Common myeloid progenitor, CD34-positive (primary cell): ENCODE data around the gene LRTM1.

Source experiments
- CTCF ChIA-PET: fragments of 350-600 bp; sonication (Branson Sonifier 250); formaldehyde crosslinking; loops from one replicate; lab custom pipeline; 2021; ENCODE audit warnings: antibody characterized with exemption; lab: Charles Lee
- POLR2A ChIA-PET: fragments of 350-600 bp; sonication (Branson Sonifier 250); formaldehyde crosslinking; loops from one replicate; lab custom pipeline; 2021; ENCODE audit warnings: antibody characterized with exemption; lab: Charles Lee
- DNase-seq, 3 donors: peaks; one replicate each; pipeline versions ENCODE4 v3.0.0 to v3.0.0-alpha.2; 2013
- H3K27ac ChIP-seq, 2 experiments: 1 replicate in 1 of 2; 2 replicates in 1 of 2; pipeline ENCODE4 v1.7.0; 2013; ENCODE audit warnings: inconsistent platforms in 2 of 2, low read length in 2 of 2, mild to moderate bottlenecking in 2 of 2, low read depth in 1 of 2, moderate library complexity in 1 of 2; ENCODE audit not compliant: severe bottlenecking in 2 of 2, insufficient read depth in 1 of 2, poor library complexity in 1 of 2
- H3K27me3 ChIP-seq, 5 experiments: replicated peaks in 2 of 5; 1 replicate in 3 of 5; 2 replicates in 2 of 5; pipeline versions ENCODE4 v1.6.1 to v1.7.0; 2013; ENCODE audit warnings: low read length in 4 of 5, mild to moderate bottlenecking in 2 of 5, moderate library complexity in 2 of 5, inconsistent platforms in 1 of 5; ENCODE audit not compliant: insufficient read depth in 5 of 5, control insufficient read depth in 4 of 5
- H3K36me3 ChIP-seq, 4 experiments: 1 replicate in 2 of 4; 2 replicates in 2 of 4; pipeline versions ENCODE4 v1.6.1 to v1.7.0; 2013; ENCODE audit warnings: low read length in 3 of 4, control low read depth in 1 of 4, mild to moderate bottlenecking in 1 of 4; ENCODE audit not compliant: control insufficient read depth in 4 of 4, insufficient read depth in 4 of 4
- H3K4me1 ChIP-seq, 4 experiments: 1 replicate in 3 of 4; 2 replicates in 1 of 4; pipeline versions ENCODE4 v1.6.1 to v1.7.1; 2013; ENCODE audit warnings: low read length in 3 of 4, mild to moderate bottlenecking in 3 of 4, control low read depth in 1 of 4, inconsistent platforms in 1 of 4, moderate library complexity in 1 of 4; ENCODE audit not compliant: control insufficient read depth in 4 of 4, insufficient read depth in 4 of 4; ENCODE audit errors: control extremely low read depth in 1 of 4
- H3K4me3 ChIP-seq, 7 experiments: 1 replicate in 4 of 7; 2 replicates in 3 of 7; pipeline versions ENCODE4 v1.5.1 to v1.7.0; 2013; ENCODE audit warnings: mild to moderate bottlenecking in 7 of 7, low read length in 6 of 7, moderate library complexity in 6 of 7, inconsistent platforms in 2 of 7, low read depth in 2 of 7, control low read depth in 1 of 7; ENCODE audit not compliant: insufficient read depth in 4 of 7, control insufficient read depth in 1 of 7; ENCODE audit errors: extremely low read depth in 1 of 7
- H3K9me3 ChIP-seq, 5 experiments: 1 replicate in 4 of 5; 2 replicates in 1 of 5; pipeline versions ENCODE4 v1.6.1 to v1.7.1; 2013; ENCODE audit warnings: low read length in 4 of 5, mild to moderate bottlenecking in 2 of 5, inconsistent platforms in 1 of 5, low read depth in 1 of 5, moderate library complexity in 1 of 5; ENCODE audit not compliant: control insufficient read depth in 4 of 5, insufficient read depth in 2 of 5; ENCODE audit errors: control extremely low read depth in 1 of 5
- WGBS: methylation state at CpG from one replicate; pipeline ENCODE4 v1.1.5; 2013; ENCODE audit not compliant: insufficient coverage; 5-methylcytosine and 5-hydroxymethylcytosine counted together

LRTM1 gene

DNA sequence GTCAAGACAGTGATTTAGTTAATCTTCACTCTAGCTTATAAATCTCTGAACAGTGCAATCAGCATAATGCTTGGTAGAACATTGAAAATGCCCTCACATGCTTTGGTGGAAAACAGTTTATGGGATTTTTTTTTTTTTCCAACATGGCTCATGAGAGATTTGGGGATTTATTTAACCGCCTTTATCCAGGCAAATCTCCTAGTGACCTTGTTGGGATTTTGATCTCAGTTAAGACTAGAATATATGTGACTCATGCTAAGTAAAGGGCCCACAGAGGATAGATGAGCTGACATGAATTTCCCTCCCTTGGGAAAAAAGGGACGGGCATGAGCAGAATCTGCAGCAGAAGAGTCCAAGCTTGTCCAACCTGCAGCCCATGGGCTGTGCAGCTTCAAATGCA, 18.7 kb downstream of the LRTM1 start:
- no CpG with 5 or more reads among the region's 2 CpGs for WGBS
- ChIA-PET POLR2A (no interaction called here), CTCF (no interaction called here)
- H3K4me1 ChIP-seq = no peaks in the 10 kb centered on the region
- no peaks in the 10 kb centered on the region for H3K27me3 ChIP-seq
- no peaks in the 10 kb centered on the region for H3K36me3 ChIP-seq
- peaks cover 0 to 9% (median under 1%) of the 10 kb centered on the region in 5 experiments for H3K9me3 ChIP-seq
- DNase-seq = no peak
- H3K4me3 ChIP-seq = no peak overlapping the region
- no peak overlapping the region for H3K27ac ChIP-seq

DNA sequence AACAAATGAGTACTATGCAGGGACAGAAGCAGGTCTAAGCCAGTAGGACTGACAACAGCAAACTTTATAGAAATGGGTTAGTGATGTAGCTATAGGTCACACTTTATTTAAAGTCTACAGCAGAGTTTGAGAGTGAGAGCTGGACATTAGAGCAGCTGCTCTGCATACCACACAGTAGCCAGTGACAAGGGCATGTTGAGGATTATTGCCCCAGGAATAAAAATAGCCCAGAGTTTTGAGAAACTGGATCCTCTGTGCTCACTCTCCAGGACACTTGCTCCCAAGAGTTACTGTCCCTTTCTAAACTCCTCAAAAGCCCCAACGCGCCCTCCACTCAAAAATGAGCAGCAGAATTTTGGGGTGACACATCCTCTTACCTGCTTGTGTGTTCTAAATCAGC, 21.1 kb downstream of the LRTM1 start:
- 89% methylated on average over 2 of the region's 2 CpGs for WGBS
- no peaks in the 10 kb centered on the region for H3K4me1 ChIP-seq
- no peak overlapping the region for H3K27ac ChIP-seq
- peaks cover 0 to 3% (median 0%) of the 10 kb centered on the region in 5 experiments for H3K9me3 ChIP-seq
- H3K4me3 ChIP-seq = no peak overlapping the region
- H3K36me3 ChIP-seq = no peaks in the 10 kb centered on the region
- DNase-seq = no peak
- ChIA-PET CTCF (no interaction called here), POLR2A (no interaction called here)
- H3K27me3 ChIP-seq = no peaks in the 10 kb centered on the region

DNA sequence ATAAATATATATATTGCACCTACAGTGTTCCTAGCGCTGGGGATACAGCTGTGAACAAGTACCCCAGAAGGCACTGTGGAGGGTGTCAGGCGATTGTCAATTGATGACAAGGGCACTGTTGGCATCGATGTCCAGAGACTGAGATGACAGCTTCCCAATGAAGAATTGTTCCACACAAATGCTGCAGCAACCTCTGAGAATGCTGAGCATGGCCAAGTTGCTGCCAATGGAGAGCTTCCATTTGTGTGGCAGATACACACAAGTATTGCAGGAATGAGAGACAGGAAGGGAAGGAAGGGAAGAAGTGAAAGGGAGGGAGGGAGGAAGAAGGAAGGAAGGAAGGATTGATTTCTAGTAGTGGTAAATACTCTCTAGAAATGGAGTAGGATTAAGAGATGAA, 21.9 kb downstream of the LRTM1 start:
- Histone ChIP-seq H3K4me1 (no peaks in the 10 kb centered on the region), H3K27me3 (no peaks in the 10 kb centered on the region), H3K9me3 (peaks cover 0 to 3% (median 0%) of the 10 kb centered on the region in 5 experiments), H3K4me3 (no peak overlapping the region), H3K36me3 (no peaks in the 10 kb centered on the region), H3K27ac (no peak overlapping the region)
- WGBS = 100% methylated on average over 1 of the region's 3 CpGs
- POLR2A ChIA-PET = no interaction called here
- DNase-seq = no peak
- CTCF ChIA-PET = no interaction called here

DNA sequence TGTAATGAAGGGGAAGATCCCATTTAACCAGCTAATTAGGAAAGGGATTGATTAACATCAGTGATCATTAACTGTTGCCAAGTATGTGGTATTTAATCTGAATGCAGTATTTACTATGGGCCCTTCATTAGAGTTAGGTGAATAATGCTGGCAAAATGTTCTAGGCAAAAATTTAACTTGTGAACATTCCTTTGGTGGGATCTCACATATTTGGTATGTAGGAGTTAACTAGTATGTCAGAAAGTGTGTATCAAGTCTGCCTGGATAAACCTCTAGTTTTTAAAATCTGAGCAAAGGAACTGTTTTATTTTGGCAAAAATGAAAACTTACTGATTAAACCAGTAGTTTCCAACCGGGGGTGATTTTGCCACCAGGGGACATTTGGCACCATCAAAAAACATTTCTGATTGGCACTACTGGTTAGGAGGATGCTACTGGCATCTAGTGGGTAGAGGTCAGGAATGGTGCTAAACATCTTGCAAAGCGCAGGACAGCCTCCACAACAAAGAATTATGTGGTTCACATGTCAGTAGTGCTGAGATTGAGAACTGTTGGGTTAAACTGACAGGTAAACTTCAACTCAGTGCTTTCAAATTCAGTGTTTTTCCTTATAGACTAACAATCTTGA, 22.5 kb downstream of the LRTM1 start:
- H3K36me3 ChIP-seq = no peaks in the 10 kb centered on the region
- H3K27me3 ChIP-seq = no peaks in the 10 kb centered on the region
- peaks cover 0 to 3% (median 0%) of the 10 kb centered on the region in 5 experiments for H3K9me3 ChIP-seq
- 100% methylated on average over 2 of the region's 2 CpGs for WGBS
- ChIA-PET CTCF (no interaction called here), POLR2A (no interaction called here)
- H3K27ac ChIP-seq = no peak overlapping the region
- no peak for DNase-seq
- H3K4me1 ChIP-seq = no peaks in the 10 kb centered on the region
- no peak overlapping the region for H3K4me3 ChIP-seq

DNA sequence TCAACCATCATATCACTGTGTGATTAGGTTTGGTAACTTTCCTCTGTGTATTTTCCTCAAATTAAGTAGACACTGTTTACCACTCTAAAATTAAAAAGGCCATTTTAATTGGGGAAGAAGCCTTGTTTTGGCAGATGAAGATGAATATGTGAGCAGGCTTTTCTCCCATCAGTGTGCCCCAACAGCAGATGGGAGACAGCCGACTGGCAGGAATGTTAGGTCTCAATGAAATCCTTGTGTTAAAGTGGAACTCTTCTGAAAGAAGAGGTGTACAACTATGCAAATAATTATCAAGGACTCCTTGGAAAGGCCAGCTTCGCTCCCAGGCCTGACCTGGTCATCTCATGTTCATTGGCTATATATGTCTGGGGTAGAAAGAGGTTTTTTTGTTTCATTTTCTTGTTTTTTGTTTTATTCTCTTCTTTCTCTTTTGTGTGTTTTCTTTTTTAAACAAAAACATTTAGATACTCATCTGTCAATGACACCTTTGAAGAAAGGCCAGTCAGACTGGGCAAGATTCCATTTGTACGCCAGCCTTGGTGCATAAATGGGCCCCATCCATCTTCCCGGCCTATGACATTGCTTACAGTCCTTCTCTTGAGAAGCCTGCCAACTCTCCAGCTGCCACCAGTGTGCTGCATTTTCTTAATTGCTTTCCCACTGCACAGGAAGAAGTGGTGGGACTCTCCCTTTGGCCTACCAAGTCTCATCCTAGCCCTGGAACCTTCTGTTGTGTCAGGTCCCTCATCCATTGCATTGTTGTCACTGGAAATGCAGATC, 25.8 kb downstream of the LRTM1 start:
- Histone ChIP-seq H3K27ac (no peak overlapping the region), H3K36me3 (no peaks in the 10 kb centered on the region), H3K9me3 (peaks cover 0 to 3% (median 0%) of the 10 kb centered on the region in 5 experiments), H3K4me3 (no peak overlapping the region), H3K4me1 (no peaks in the 10 kb centered on the region), H3K27me3 (no peaks in the 10 kb centered on the region)
- CTCF ChIA-PET = no interaction called here
- 60% methylated on average over 1 of the region's 4 CpGs for WGBS
- no peak for DNase-seq
- POLR2A ChIA-PET = no interaction called here

DNA sequence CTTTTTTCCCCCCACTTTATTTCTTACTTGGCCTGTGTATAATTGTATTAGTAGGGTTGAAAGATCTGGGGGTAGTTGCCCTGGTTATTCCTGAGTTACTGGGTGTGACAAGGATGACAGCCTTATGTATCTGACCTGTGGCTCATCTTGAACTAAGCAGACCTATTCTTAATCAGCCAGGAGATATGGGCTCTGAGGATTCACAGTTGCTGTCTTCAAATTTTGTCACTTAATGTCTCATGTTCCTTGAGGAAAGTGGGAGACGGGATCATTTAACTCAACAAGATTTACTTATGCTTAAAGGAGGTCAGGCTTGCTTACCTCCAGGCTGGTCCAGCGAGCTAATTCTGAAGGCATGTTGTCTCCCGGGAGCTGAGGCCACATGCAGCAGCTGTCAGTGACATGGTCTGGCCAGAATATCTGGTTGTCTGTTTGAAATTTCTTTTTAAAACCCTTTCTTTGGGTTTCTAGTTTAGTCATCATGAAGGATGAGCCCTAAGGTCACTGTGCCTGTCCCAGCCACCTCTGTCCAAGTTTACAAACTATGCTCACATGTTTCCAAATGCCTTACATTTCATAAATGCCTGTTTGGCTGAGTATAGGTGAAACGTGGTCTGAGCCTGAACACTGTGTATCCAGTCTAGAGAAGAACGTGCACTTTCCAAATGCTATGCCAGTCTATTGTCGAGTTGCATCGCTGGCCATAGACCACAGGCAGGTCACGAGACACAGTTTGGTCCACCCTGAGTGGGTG, 26.8 kb downstream of the LRTM1 start:
- H3K4me3 ChIP-seq = no peak overlapping the region
- ChIA-PET CTCF (no interaction called here), POLR2A (no interaction called here)
- H3K27ac ChIP-seq = no peak overlapping the region
- no peaks in the 10 kb centered on the region for H3K4me1 ChIP-seq
- H3K36me3 ChIP-seq = no peaks in the 10 kb centered on the region
- H3K9me3 ChIP-seq = peaks cover 0 to 3% (median 0%) of the 10 kb centered on the region in 5 experiments
- DNase-seq = no peak
- 98% methylated on average over 7 of the region's 8 CpGs for WGBS
- H3K27me3 ChIP-seq = no peaks in the 10 kb centered on the region

DNA sequence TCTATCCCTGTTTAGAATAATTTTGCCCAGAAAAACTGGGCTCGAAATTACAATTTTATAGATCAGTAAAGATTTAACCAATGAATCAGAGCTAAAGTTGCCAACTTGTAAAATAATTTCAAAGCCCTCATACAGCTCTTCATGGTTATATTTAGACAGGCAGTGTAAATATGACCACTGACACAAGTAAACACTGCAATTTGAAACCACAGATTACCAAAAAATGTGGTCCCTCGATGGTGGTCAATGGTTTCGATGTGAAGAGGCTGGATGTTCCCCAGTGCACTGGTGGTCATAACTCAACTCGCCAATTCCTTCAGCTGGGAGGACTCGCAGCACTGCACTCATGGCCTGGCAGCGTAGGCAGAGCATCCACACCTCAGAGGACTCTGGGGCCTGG, 28.6 kb downstream of the LRTM1 start:
- peaks cover 0 to 3% (median 0%) of the 10 kb centered on the region in 5 experiments for H3K9me3 ChIP-seq
- no peaks in the 10 kb centered on the region for H3K27me3 ChIP-seq
- H3K4me3 ChIP-seq = no peak overlapping the region
- no peak for DNase-seq
- no peaks in the 10 kb centered on the region for H3K36me3 ChIP-seq
- no peak overlapping the region for H3K27ac ChIP-seq
- WGBS = 96% methylated on average over 6 of the region's 6 CpGs
- CTCF ChIA-PET = no interaction called here
- H3K4me1 ChIP-seq = no peaks in the 10 kb centered on the region
- POLR2A ChIA-PET = no interaction called here
